GM21576 (cell line): ENCODE data around the gene PLCH1.

Source experiments
- ATAC-seq: cut with Tn5 transposase; IDR thresholded peaks from one replicate; pipeline ENCODE4 v1.9.1; 2021; ENCODE audit warnings: mild to moderate bottlenecking, moderate library complexity; ENCODE audit not compliant: unreplicated experiment

PLCH1 gene

DNA sequence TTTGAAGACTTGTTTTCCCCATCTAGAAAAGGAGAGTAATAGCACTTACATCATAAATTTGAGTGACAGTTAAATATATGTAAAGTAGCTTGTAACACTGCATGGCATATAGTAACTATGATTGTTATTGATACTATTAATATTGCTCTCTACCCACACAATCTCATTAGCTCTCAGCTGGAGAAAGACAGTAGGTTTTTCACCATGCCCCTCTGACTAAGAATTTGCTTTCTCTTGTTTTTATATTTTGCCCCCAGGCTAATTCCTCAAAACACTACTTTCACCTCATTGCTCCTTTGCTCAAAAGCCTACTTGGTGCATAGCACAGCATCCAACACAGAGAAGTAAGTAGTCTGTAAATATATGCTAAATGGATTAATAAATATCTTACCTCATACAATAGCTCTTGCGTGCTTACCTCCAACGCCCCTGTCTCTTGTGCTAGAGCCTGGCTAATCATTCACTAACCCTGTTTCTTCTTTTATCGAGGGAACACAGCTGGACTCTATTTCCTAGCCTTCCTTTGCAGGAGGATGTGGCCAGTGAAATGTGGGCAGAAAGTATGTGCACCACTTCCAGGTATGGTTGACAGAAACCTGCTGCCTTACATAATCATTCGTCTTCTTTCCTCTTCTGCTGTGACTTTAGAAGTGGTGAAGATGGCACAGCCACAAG lies 190.0 kb downstream of the PLCH1 start:
- ATAC-seq, result peak; percentile 68

- ATAC-seq, result peak; percentile 42
These were observed 191.1 kb downstream of the PLCH1 start for GRCh38 chr3:155553780-155554179.

GRCh38 chr3:155553326-155553725 lies 191.5 kb downstream of the PLCH1 start:
- ATAC-seq, result no peak

DNA sequence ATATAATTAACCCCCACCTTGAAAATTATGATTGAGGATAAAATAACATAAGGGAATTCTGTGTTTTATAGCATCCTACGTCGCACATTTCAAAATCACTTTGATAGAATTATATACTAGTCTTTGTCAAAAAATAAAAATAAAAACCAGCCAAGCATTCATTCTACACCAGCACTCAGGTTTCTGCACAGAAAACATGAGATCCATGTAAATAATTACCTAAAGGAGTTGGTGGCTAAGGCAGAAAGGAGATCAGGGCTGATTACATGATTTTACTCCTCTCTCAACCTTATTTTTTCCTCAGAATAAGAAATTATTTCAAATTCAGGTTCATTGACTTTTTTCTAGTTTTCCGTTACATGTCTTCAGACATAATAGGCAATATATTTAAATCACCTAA lies 194.5 kb downstream of the PLCH1 start:
- no peak for ATAC-seq

- ATAC-seq, result peak; percentile 82
These were observed 195.8 kb downstream of the PLCH1 start for GRCh38 chr3:155549087-155549486.

DNA sequence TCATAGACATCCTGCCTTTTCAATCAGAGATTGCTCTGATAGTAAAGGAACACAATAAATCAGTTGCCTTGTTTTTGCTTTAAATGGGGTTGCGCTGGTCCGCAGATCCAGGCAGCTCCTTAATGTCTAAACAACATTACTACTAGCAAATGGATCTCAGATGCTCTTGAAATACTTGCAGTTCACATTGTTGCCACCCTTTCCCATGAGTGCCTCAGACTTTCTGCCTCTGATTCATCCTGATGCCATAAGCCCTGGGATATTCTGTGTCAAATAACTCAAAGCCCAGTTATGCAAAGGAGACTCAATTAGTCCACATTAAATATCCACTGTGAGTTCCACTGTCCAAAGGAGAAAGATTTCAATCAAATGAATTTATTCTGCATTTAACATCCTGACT lies 196.7 kb downstream of the PLCH1 start:
- no peak for ATAC-seq

GRCh38 chr3:155535098-155535497 lies 209.8 kb downstream of the PLCH1 start:
- ATAC-seq, result no peak

GRCh38 chr3:155528579-155528978 lies 216.3 kb downstream of the PLCH1 start:
- ATAC-seq, result no peak

DNA sequence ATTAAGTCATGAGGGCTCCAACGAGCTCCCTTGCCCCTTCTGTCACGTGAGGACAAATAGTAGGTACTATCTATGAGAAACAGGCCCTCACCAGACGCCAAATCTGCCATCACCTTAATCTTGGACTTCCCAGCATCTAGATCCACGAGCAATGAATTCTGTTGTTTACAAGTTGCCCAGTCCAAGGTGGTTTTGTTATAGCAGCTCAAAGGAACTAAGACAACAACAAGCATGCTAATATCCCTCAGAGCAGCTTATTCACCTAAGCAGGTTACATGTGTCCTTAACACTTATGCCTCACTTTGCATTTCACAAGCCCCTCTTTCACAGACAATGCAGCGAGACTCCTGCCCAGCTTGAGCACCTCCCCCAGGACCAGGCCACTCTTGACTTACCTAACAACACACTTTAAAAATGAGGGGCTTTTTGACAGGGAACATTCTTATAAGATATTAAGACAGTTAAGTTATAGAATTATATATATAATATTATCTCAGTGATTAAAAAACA lies 219.5 kb downstream of the PLCH1 start:
- no peak for ATAC-seq

- no peak for ATAC-seq
These were observed 224.4 kb downstream of the PLCH1 start for GRCh38 chr3:155520463-155520862.

- no peak for ATAC-seq
These were observed 225.8 kb downstream of the PLCH1 start for GRCh38 chr3:155519078-155519477.

DNA sequence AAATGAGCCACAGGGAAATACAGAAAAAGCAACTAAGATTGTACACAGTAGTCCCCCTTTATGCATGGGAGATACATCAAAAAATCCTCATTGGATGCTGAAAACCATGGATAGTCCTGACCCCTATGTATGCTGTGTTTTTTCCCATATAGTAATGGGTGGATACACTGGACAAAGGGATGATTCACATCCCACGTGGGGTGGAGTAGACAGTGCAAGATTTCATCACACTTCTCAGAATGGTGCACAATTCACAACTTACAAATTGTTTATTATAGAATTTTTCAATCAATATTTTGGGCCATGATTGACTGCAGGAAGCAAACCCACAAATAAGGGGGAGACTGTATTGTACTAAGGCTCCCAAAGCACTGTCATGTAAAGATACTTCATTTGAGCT lies 227.0 kb downstream of the PLCH1 start:
- no peak for ATAC-seq

DNA sequence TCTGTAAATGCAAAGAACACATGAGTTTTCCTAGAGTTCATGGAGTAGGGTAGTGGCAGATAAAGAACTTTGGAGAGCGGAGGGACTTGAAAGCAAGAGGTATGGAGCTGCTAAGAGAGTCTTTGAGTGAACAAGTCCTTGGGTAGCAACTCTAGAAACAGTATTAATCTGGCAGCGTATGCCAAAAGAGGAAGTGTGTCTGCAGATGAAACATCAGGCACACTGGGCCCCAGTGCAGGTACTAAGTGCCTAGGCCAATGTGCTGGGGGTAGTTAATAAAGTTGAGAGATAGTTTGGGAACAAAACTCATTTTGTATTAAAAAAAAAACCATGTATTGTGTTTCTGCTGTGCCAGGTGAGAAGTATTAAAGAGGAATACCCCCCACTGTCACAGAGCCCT lies 228.4 kb downstream of the PLCH1 start:
- no peak for ATAC-seq

DNA sequence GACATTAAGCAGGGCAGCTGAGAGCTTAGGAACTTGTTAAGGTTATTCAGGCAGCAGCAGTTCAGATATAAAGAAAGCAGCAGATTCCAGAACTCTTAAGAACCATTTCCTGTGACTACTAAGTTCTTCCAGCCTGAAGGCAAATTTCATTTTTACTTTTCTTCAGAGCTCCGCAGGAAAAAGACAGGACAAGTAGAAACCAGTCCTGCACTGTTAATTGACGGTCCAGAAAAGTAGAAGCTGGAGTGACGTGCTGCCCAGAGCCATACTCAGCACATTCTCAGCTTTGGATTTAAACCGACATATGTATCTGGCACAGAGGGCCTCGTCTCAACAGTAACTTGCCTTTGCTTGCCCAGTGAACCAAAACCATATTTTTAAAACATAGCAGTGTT lies 232.0 kb downstream of the PLCH1 start:
- no peak for ATAC-seq

GRCh38 chr3:155512175-155512866 lies 232.6 kb downstream of the PLCH1 start:
- no peak for ATAC-seq

- ATAC-seq, result no peak
These were observed 240.2 kb downstream of the PLCH1 start for GRCh38 chr3:155504682-155505081.

DNA sequence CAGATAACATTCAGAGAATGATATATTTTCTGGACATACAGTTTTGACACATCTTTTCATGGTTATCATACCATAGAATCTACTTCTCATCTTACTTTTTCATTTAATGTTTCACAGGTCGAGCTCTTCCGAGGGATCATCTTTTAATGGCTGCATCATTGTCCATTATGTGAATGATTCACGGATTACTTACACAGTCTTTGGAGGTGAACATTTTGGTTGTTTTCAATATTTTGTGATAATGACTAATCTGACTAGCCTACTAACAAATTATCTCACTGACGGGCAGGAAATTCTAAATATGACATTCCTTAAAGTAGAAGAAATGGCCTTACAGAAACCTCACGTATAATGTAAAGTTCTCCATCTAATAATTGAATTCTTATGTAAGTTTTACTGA lies 242.2 kb downstream of the PLCH1 start:
- ATAC-seq, result no peak

- no peak for ATAC-seq
These were observed 244.6 kb downstream of the PLCH1 start for GRCh38 chr3:155500194-155500818.

- no peak for ATAC-seq
These were observed 246.8 kb downstream of the PLCH1 start for GRCh38 chr3:155497930-155498647.

DNA sequence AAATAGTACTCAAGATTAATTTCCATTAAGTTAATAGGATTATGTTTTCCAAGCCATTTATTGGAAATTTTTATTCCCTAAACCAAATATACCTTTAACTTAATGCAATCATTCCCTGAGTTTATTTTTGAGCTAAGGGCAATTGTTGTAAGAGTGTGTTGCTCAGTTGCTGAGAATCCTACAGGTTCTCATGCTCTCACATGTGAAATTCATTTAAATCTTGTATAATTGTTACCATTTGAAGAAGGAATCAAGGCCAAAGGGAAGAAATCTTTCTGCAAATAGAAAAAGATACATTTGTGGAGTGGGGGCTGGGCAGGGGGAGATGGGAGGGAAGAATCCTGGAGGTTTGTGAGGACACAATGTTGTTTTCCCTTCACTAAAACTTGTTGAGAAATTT lies 248.7 kb downstream of the PLCH1 start:
- ATAC-seq, result no peak

DNA sequence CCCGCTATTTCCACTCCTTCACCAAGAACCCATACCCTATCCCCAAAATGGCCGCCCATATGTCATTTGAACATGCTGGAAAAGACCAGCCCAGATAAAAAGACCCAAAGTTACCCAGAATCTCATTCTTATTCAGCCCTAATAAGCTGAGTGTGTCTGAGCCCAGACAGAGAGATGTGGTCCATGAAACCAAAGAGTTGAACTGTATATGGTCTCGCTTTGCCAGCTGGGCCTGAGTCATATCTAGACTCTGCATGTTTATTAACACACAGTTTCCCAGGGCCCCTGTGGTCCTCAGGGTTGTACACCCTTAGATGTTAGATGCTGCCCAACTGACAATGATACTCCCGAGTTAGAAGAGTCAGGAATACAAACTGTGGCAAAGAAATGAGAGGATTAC lies 249.5 kb downstream of the PLCH1 start:
- ATAC-seq, result peak; percentile 80
